Dendritic cell treated with granulocyte-macrophage colony-stimulating factor and Interleukin-4, amounts not matched to agents 40 ng/mL and 50 ng/mL, for 4 days (primary cell): ENCODE data around the gene CWC27.
A peak's percentile ranks its signal among the peaks of the same experiment; 100 is the strongest.

Experiments used
- H3K27ac Mint-ChIP-seq: one replicate; pipeline ENCODE4 v1.8.0; 2022; ENCODE audit warnings: mild to moderate bottlenecking, mixed read lengths
- H3K27me3 Mint-ChIP-seq: one replicate; pipeline ENCODE4 v1.8.0; 2022; ENCODE audit warnings: mild to moderate bottlenecking, mixed read lengths
- H3K36me3 Mint-ChIP-seq: one replicate; pipeline ENCODE4 v1.8.0; 2022; ENCODE audit warnings: low read depth, mixed read lengths
- H3K4me1 Mint-ChIP-seq: one replicate; pipeline ENCODE4 v1.8.0; 2022; ENCODE audit warnings: low read depth, mixed read lengths
- H3K4me3 Mint-ChIP-seq: one replicate; pipeline ENCODE4 v1.8.0; 2022; ENCODE audit warnings: mild to moderate bottlenecking, moderate library complexity, mixed read lengths
- H3K9me3 Mint-ChIP-seq: one replicate; pipeline ENCODE4 v1.8.0; 2022; ENCODE audit warnings: mixed read lengths
- intact Hi-C: fragments of 100-400 bp; cut with micrococcal nuclease; formaldehyde crosslinking; loops from one replicate; pipeline ENCODE4 v1.15.0; 2022

The CWC27 gene, protein sequence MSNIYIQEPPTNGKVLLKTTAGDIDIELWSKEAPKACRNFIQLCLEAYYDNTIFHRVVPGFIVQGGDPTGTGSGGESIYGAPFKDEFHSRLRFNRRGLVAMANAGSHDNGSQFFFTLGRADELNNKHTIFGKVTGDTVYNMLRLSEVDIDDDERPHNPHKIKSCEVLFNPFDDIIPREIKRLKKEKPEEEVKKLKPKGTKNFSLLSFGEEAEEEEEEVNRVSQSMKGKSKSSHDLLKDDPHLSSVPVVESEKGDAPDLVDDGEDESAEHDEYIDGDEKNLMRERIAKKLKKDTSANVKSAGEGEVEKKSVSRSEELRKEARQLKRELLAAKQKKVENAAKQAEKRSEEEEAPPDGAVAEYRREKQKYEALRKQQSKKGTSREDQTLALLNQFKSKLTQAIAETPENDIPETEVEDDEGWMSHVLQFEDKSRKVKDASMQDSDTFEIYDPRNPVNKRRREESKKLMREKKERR

DNA sequence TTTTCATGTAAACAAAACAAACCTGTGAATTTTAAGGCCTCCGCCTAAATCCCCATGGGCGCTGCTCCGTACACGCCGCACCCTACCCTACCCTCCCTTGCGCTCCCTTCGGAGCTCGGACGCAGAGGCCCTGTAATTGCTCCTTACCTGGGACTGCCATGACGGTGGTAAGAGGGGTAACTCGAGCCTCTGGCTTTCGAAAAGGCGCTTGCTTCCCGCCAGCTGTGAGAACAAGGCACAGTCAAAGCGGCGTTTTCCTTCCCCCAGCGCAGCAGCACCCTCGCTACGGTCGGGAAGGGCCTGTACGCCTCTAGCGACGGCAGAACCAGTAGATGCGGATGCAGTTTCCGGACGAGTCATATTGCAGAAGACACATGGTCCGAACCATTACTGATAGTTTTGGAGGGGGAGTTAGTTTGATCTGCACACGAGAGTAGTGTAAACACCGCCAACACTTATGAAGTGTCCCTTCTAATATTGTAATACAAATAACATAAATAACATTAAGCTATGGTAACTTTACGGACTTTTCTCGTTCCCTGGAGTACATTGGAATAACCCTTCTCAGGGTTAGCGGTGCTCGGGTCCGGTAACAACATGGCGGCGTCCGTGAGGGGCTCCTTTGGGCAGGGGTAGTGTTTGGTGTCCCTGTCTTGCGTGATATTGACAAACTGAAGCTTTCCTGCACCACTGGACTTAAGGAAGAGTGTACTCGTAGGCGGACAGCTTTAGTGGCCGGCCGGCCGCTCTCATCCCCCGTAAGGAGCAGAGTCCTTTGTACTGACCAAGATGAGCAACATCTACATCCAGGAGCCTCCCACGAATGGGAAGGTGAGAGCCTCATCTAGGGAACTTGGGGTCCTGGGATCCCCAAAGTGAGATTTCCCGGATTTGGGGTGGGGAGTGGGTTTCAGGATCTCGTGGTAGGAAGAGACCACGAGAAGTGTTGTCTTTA, at the start of gene CWC27, which contains the start of gene SREK1IP1:
TSS of gene CWC27 (plus strand) at position 573 of the 955 bp plus-strand sequence. CDS start at position 790, 217 bp downstream.
TSS of gene SREK1IP1 (minus strand) at position 334 of the 955 bp plus-strand sequence. CDS start at position 160, 174 bp downstream.
- Mint-ChIP-seq H3K9me3 (no peaks in the 10 kb centered on the region), H3K4me1 (peaks cover 49% of the 10 kb centered on the region), H3K4me3 (peak within 1 kb of the TSS; percentile 95), H3K27ac (peak within 1 kb of the TSS; percentile 96), H3K27me3 (no peaks in the 10 kb centered on the region), H3K36me3 (peaks cover 31% of the 10 kb centered on the region)
- intact Hi-C loops = loop anchor here (2.0 to 5.0 kb wide), 2 partner anchors 269 to 856 kb away; partner anchors contain the start of genes SHLD3, TRAPPC13 and TRIM23

DNA sequence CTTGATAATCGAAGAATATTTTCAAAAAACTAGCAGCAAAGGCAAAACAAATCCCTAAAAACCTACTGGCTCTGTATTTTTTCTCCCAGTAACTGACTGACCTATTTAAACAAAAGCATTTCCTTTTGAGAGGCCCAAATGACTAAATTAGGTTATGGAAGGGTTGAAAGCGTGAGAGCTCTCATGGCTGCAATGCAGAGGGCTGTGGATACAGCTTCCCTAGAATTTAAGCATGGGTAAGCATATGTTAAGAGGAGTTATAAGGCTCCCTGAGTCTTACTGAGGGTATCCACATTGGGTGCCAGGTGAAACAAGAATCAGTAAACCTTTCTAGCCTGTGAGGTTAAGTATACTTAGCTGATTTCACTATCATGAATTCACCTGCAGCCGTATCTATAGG, 46.1 kb upstream of the CWC27 start:
- no peaks in the 10 kb centered on the region for H3K9me3 Mint-ChIP-seq
- intact Hi-C loops = no loop called here
- peaks cover 28% of the 10 kb centered on the region for H3K36me3 Mint-ChIP-seq
- H3K4me3 Mint-ChIP-seq = no peak overlapping the region
- no peak overlapping the region for H3K27ac Mint-ChIP-seq
- no peaks in the 10 kb centered on the region for H3K4me1 Mint-ChIP-seq
- H3K27me3 Mint-ChIP-seq = no peaks in the 10 kb centered on the region

DNA sequence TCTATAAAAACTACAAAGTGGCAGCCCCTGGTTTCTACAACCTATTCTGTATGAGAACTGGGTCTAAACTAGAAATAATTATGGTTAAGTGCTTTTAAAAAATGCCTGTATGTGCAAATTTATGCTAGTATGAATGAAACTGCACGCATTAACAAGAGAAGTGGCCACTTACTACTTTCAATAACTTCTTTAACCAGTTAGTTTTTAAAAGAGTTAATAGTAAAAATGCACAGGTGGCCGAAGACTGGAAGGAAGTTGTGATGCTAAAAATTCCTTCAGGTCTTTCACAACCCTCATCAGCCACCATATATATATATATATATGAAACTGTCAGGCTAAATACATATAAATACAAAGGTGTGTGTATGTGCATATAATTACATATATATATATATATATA, 41.6 kb upstream of the CWC27 start:
- Mint-ChIP-seq H3K4me3 (no peak overlapping the region), H3K4me1 (no peaks in the 10 kb centered on the region), H3K9me3 (no peaks in the 10 kb centered on the region), H3K36me3 (peaks cover 51% of the 10 kb centered on the region), H3K27me3 (no peaks in the 10 kb centered on the region), H3K27ac (no peak overlapping the region)
- intact Hi-C loops = no loop called here

DNA sequence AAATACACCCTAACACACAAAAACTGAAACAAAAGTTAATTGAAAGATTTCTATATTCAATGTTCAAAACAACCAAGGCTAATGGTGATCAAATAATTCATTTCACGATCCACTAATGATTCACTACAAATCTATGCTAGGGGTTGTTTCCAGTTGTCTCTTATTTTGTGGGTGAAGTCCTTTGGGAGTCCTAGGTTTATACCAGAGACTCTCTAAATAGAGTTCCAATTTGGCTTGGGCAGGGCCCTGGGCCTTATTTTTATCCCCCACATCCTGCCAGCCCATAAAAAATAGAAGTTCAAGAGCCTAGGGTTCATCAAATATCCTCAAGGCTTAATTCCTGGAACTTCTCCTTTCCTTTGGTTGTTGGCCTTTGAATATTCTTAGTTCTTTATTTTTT, 26.3 kb upstream of the CWC27 start:
- Mint-ChIP-seq H3K27ac (no peak overlapping the region), H3K4me3 (no peak overlapping the region), H3K4me1 (peaks cover 4% of the 10 kb centered on the region), H3K36me3 (peaks cover 50% of the 10 kb centered on the region), H3K27me3 (no peaks in the 10 kb centered on the region), H3K9me3 (no peaks in the 10 kb centered on the region)
- intact Hi-C loops = no loop called here

DNA sequence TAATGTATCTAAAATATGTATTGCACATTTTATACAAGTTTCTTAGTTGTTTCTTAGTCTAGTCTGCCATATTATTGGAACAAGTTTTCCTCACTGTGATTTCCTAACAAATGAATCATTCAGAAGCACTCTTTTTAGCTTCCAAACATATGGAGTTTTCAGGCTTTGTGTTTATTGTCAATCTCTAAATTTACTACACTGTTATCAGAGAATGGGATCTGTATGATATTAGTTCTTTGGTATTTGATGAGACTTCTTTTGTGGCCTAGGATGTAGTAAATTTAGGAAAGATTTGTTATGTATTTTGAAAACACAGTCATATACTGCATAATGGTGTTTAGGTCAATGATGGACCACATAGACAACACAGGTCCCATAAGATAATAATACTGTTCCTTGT, 25.9 kb upstream of the CWC27 start:
- H3K27ac Mint-ChIP-seq = no peak overlapping the region

DNA sequence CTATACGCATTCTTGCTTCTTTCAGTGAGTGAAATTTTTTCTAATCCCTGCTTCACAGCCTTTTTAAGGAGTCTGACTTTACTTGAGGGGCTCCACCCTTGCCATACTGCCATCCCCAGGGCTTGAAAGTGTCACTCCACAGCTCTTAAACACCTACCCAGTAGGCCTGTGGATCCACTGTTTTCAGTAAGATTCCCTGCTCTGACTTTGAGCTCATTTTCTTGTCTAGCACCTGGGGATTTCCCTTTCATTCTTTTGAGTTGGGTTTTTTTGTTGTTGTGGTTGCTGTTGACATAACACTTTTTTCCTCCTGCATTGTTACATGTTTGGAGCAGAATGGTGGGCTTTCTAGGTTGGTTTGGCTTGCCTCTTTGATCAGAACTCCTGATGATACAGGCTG, 23.8 kb upstream of the CWC27 start:
- Mint-ChIP-seq H3K4me3 (no peak overlapping the region), H3K9me3 (no peaks in the 10 kb centered on the region), H3K4me1 (peaks cover 4% of the 10 kb centered on the region), H3K27ac (no peak overlapping the region), H3K27me3 (no peaks in the 10 kb centered on the region), H3K36me3 (peaks cover 41% of the 10 kb centered on the region)
- intact Hi-C loops = no loop called here

More for the DNA sequence above, 25.9 kb upstream of the CWC27 start:
- Mint-ChIP-seq H3K4me3 (no peak overlapping the region), H3K27me3 (no peaks in the 10 kb centered on the region), H3K9me3 (no peaks in the 10 kb centered on the region), H3K4me1 (peaks cover 4% of the 10 kb centered on the region), H3K36me3 (peaks cover 50% of the 10 kb centered on the region)
- intact Hi-C loops = no loop called here

DNA sequence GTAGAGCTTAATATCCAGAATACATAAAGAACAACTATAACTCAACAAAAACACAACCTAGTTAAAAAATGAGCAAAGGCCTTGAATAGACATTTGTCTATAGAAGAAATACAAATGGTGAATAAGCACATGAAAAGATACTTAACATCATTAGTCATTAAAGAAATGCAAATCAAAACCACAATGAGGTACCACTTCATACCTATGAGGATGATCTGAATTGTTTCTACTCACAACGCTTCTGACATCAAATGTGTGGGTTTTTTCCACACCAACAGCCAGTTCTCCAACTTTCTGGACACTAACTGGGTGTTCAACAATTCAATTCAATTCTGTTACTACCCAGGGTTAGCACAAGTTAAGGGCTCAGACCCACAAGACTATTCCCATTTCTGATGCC, 22.3 kb upstream of the CWC27 start:
- Mint-ChIP-seq H3K4me3 (no peak overlapping the region), H3K27ac (no peak overlapping the region), H3K27me3 (no peaks in the 10 kb centered on the region), H3K9me3 (no peaks in the 10 kb centered on the region), H3K36me3 (peaks cover 48% of the 10 kb centered on the region), H3K4me1 (peaks cover 4% of the 10 kb centered on the region)
- intact Hi-C loops = no loop called here

DNA sequence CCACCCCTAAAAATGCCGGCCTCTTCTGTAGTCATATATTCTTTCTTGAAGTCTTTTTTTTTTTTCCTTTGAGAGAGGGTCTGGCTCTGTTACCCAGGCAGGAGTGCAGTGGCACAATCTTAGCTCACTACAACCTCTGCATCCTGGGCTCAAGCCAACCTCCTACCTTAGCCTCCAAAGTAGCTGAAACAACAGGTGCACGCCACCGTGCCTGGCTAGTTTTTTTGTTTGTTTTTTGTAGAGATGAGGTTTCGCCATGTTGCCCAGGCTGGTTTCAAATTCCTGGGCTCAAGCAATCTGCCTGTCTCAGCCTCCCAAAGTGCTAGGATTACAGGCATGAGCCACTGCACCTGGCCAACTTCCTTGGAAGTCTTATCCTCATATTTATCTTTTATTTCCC, 19.3 kb upstream of the CWC27 start:
- H3K4me3 Mint-ChIP-seq = no peak overlapping the region
- intact Hi-C loops = no loop called here
- H3K27ac Mint-ChIP-seq = no peak overlapping the region
- H3K36me3 Mint-ChIP-seq = peaks cover 53% of the 10 kb centered on the region
- no peaks in the 10 kb centered on the region for H3K27me3 Mint-ChIP-seq
- H3K9me3 Mint-ChIP-seq = no peaks in the 10 kb centered on the region
- no peaks in the 10 kb centered on the region for H3K4me1 Mint-ChIP-seq

DNA sequence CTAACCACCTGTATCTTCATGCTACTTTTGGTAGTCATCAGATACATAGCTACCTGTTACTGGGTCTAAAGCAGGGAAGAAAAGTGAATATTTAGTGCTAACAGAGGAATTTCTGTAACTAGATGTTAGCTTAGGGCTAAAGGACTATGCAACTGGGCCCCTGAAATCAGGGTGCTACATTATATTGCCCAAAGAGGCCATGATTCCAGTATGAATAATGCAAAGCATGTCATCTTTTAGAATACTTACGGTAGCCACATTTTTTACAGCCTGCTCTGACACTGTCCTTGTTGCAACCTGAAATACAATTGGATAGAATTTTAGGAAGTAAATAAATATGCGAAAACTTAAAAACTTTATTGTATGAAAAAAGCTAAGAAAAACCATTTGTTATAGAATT, 14.7 kb upstream of the CWC27 start:
- H3K36me3 Mint-ChIP-seq = peaks cover 33% of the 10 kb centered on the region
- H3K4me1 Mint-ChIP-seq = no peaks in the 10 kb centered on the region
- no peaks in the 10 kb centered on the region for H3K27me3 Mint-ChIP-seq
- H3K27ac Mint-ChIP-seq = no peak overlapping the region
- intact Hi-C loops = no loop called here
- H3K9me3 Mint-ChIP-seq = no peaks in the 10 kb centered on the region
- no peak overlapping the region for H3K4me3 Mint-ChIP-seq

DNA sequence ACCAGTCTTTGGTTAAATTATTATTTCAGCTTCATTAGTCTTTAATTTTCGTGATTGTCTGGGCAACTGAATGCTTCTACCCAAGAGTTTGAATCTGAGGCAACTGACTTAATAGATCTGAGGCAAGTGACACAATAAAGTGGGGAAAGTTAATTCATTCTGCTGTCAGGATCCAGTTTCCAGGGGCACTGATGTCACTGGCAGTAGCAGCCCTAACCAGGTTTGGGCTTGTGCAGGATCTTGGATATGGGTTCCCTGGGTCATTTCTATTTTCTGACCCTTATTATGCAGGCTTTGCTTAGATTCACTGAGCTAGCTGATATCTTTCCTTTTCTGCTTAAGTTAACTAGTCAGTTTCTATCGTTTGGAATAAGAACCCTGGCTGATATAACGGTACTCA, 9.8 kb upstream of the CWC27 start:
- Mint-ChIP-seq H3K27ac (no peak overlapping the region), H3K4me1 (peaks cover 5% of the 10 kb centered on the region), H3K9me3 (no peaks in the 10 kb centered on the region), H3K27me3 (no peaks in the 10 kb centered on the region), H3K36me3 (peaks cover 26% of the 10 kb centered on the region), H3K4me3 (no peak overlapping the region)
- intact Hi-C loops = no loop called here

DNA sequence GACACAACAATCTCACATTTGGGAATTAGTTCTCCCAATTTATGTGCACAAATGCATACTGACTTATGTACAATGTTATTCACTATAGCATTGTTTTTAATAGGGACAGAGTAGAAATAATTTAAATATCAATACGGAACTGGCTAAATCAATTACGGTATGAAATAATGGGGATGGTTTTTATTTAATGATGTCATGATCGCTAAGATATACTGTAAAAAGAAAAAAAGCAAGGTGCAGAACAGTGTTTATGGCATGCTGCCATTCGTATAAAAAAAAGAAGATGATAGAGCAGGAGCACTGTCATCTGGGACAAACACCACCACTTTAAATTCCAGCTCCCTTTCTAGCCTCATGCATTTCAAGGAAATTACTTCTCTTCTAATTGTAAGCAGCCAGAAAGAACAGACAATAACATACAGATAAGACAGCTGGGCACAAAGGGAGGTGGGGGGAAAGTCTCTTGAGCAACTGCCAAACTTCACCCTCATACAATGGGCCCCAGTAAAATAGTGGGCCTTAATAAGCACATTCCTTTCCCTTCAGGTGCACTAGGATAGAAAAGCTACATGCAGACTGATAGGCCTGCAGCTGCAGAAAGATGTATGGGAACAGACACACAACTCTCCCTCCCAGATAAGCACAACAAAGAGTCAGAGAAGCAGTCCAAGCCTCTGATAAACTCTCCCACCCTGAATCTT, 8.6 kb upstream of the CWC27 start:
- Mint-ChIP-seq H3K4me3 (no peak overlapping the region), H3K4me1 (peaks cover 12% of the 10 kb centered on the region), H3K27me3 (no peaks in the 10 kb centered on the region), H3K36me3 (peaks cover 34% of the 10 kb centered on the region), H3K27ac (no peak overlapping the region), H3K9me3 (no peaks in the 10 kb centered on the region)
- intact Hi-C loops = no loop called here

DNA sequence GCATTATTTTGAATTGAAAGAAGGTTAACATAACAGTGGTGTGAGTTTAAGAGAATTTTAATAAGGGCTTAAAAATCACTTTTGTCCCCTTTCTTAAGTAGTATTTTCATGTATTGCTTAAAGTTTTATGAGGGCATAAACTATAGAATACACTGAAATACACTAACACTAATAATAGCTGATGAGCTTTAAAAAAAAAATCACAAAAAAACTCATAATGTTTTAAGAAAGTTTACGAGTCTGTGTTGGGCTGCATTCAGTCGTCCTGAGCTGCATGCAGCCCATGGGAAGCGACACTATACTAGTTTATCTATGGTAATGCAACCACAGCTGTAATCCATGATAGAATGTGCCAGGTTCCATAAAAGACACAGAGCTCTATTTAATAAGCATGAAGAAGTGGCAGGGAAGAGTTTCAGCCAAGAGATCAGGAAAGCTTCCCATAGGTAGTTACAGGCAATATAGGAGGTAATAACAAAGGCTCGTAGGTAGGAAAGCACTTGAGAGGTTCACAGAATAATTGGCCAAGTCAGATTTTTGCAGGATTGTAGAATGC, 4.7 kb upstream of the CWC27 start:
- Mint-ChIP-seq H3K4me1 (peaks cover 33% of the 10 kb centered on the region), H3K9me3 (no peaks in the 10 kb centered on the region), H3K27me3 (no peaks in the 10 kb centered on the region), H3K36me3 (peaks cover 54% of the 10 kb centered on the region), H3K4me3 (no peak overlapping the region), H3K27ac (no peak overlapping the region)
- intact Hi-C loops = no loop called here

DNA sequence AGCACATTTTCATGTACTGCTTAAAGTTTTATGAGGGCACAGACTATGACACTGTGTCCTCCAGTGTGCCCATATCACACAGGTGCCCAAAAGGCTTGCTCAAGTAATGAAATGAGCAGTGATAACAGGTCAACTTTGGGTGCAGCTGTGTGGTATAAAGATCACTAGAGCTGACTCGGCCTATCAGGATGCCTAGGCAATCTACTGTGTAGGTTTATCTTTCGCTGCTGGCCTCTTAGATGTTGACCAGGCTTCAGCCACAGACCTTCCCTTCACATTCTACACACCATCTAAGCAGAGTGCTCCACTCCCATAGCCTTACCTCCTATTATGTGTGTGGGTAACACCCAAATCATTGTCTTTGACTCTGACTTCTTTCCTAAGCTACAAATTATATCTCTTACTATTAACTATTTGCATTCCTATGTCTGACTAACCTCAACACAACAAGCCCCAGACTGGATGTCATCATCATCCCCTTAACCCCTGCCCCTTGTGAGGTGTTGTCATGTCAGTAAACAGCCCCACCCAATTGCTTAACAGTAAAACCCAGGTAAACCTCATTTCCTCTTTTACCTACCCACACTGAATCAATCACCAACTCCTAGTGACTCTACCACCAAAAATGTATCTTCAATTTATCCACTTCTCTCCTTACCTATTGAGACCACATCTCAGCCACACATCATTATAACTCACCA, 2.8 kb upstream of the CWC27 start:
- Mint-ChIP-seq H3K9me3 (no peaks in the 10 kb centered on the region), H3K4me3 (no peak overlapping the region), H3K4me1 (peaks cover 42% of the 10 kb centered on the region), H3K36me3 (peaks cover 44% of the 10 kb centered on the region), H3K27ac (peak overlapping the region; percentile 45), H3K27me3 (no peaks in the 10 kb centered on the region)
- intact Hi-C loops = loop anchor here (5.0 kb wide), 1 partner anchor 271 kb away; no protein-coding TSS in a partner anchor
